ENCODE data around the gene FUT3. TPM values are rescaled to one million over a fixed set of nuclear protein-coding genes. Genes with fewer than 3 reads are reported as not detected.
"Not testable (repeated sequence)": the region's sequence is repeated elsewhere in the genome, so short reads cannot be mapped to it uniquely, and the experiment has no call there.

Gene FUT3
- total RNA-seq, 1 donor from 2014 or later, result not detected

DNA sequence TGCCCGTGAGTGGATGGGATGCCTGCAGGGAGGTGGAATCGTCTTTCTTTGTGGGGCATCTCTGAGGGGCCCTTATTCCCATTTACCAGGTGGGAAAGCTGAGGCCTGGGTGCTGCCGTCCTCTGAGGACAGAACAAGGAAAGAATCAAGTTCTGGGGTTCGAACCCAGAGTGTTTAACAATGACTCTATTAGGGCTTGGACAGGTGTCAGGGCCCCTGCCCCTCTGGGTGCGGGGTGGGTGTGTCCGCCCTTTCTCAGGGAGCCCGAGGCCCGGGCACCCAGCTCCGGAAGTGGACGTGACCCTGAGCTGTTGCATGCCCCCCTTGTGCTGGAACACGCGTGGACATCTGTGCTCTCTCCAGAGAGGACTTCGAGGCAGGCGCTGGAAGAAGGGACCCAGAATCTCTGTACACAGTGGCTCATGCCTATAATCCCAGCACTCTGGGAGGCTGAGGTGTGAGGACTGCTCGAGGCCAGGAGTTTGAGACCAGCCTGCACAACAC is 41.6 kb upstream of the FUT3 start:
- TF ChIP-seq, protein P1, sequence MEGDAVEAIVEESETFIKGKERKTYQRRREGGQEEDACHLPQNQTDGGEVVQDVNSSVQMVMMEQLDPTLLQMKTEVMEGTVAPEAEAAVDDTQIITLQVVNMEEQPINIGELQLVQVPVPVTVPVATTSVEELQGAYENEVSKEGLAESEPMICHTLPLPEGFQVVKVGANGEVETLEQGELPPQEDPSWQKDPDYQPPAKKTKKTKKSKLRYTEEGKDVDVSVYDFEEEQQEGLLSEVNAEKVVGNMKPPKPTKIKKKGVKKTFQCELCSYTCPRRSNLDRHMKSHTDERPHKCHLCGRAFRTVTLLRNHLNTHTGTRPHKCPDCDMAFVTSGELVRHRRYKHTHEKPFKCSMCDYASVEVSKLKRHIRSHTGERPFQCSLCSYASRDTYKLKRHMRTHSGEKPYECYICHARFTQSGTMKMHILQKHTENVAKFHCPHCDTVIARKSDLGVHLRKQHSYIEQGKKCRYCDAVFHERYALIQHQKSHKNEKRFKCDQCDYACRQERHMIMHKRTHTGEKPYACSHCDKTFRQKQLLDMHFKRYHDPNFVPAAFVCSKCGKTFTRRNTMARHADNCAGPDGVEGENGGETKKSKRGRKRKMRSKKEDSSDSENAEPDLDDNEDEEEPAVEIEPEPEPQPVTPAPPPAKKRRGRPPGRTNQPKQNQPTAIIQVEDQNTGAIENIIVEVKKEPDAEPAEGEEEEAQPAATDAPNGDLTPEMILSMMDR (IDR thresholded peaks at IDR 0.05), result no peak
- no peak for DNase-seq (ENCODE audit: low spot score in 2 of 2)
- no peak overlapping the region for H3K27ac ChIP-seq
- no peaks in the 10 kb centered on the region for H3K27me3 ChIP-seq
- peaks cover 19% of the 10 kb centered on the region in 2 donors for H3K36me3 ChIP-seq
- intact Hi-C loops (cut with DNase I), result no loop called here
- peaks cover 8 to 27% of the 10 kb centered on the region in 2 donors for H3K4me1 ChIP-seq
- no peak overlapping the region for H3K4me3 ChIP-seq
- no peaks in the 10 kb centered on the region for H3K9me3 ChIP-seq

GRCh38 chr19:5891938-5892771 is 40.9 kb upstream of the FUT3 start:
- TF ChIP-seq, protein P1 (IDR thresholded peaks at IDR 0.05), result peak in 2 of 3 experiments; percentile 42 to 51
- DNase-seq (ENCODE audit: low spot score in 2 of 2), result no peak
- Histone ChIP-seq H3K9me3 (no peaks in the 10 kb centered on the region), H3K4me1 (peaks cover 8 to 27% of the 10 kb centered on the region in 2 donors), H3K4me3 (no peak overlapping the region), H3K27me3 (no peaks in the 10 kb centered on the region), H3K36me3 (peaks cover 19% of the 10 kb centered on the region in 2 donors), H3K27ac (no peak overlapping the region)
- intact Hi-C loops (cut with DNase I), result no loop called here

DNA sequence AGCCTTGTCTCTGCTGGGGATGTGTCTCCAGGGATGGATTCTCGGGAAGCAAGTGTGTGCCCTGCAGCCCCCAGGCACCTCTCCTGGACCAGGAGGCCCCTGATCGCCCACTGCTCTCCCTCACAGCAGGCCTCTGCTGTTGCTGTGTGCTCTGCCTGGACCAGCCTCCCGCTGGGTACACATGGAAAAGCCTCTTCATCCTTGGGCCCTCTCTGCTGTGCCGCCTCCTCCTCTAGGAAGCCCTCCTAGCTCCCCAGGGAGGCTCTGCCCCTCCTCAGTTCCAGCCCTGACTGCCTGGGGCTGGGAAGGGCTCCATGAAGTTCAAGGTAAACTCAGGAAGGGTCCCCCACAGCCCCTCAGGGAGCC is 40.3 kb upstream of the FUT3 start:
- peaks cover 13 to 16% of the 10 kb centered on the region in 2 donors for H3K36me3 ChIP-seq
- no peak overlapping the region for H3K27ac ChIP-seq
- TF ChIP-seq, protein P1 (IDR thresholded peaks at IDR 0.05), result no peak
- H3K9me3 ChIP-seq, result no peaks in the 10 kb centered on the region
- intact Hi-C loops (cut with DNase I), result no loop called here
- no peak overlapping the region for H3K4me3 ChIP-seq
- H3K27me3 ChIP-seq, result no peaks in the 10 kb centered on the region
- H3K4me1 ChIP-seq, result peaks cover 8 to 27% of the 10 kb centered on the region in 2 donors
- no peak for DNase-seq (ENCODE audit: low spot score in 2 of 2)

GRCh38 chr19:5890099-5890498 is 38.9 kb upstream of the FUT3 start:
- H3K27me3 ChIP-seq, result no peaks in the 10 kb centered on the region
- no peak overlapping the region for H3K4me3 ChIP-seq
- H3K4me1 ChIP-seq, result peaks cover 8 to 23% of the 10 kb centered on the region in 2 donors
- H3K27ac ChIP-seq, result no peak overlapping the region
- no peak for DNase-seq (ENCODE audit: low spot score in 2 of 2)
- TF ChIP-seq, protein P1 (IDR thresholded peaks at IDR 0.05), result no peak
- H3K36me3 ChIP-seq, result peaks cover 0 to 2% of the 10 kb centered on the region in 2 donors
- H3K9me3 ChIP-seq, result no peaks in the 10 kb centered on the region
- intact Hi-C loops (cut with DNase I), result no loop called here

DNA sequence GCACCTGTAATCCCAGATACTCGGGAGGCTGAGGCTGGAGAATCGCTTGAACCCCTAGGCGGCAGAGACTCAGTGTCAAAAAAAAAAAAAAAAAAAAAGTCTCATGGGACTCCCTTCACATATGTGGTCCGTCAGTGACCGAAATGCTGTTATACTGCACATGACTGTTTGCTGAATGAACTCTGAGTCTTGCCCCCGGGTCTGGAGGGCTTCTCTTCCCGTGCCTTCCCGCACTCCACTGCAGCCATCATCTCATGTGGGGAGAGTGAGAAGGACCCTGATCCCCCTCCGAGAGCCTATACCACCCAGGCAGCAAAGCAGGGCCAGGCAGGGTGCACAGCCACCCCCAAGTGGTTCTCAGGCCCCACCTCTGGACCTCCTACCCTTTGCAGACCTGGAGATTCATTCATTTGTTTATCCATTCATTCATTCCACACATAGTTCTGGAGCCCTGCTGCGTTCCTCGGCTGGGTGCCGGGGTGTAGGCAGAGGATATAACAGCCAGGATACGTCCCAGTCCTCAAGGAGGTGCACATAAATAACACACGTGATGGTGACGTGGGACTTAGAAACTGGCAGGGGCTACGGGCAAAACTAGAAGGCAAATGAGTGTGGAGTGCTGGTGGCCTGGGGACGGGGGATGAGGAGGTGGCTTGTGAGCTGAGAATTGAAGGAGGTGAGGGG is 38.2 kb upstream of the FUT3 start:
- Histone ChIP-seq H3K4me3 (no peak overlapping the region), H3K27me3 (no peaks in the 10 kb centered on the region), H3K27ac (no peak overlapping the region), H3K4me1 (peaks cover 2 to 16% of the 10 kb centered on the region in 2 donors), H3K9me3 (no peaks in the 10 kb centered on the region), H3K36me3 (no peaks in the 10 kb centered on the region)
- no peak for DNase-seq (ENCODE audit: low spot score in 2 of 2)
- intact Hi-C loops (cut with DNase I), result no loop called here
- TF ChIP-seq, protein P1 (IDR thresholded peaks at IDR 0.05), result no peak

GRCh38 chr19:5884065-5884811 is 33.0 kb upstream of the FUT3 start:
- H3K4me3 ChIP-seq; H3K36me3 ChIP-seq; intact Hi-C loops (cut with DNase I); H3K27me3 ChIP-seq; H3K4me1 ChIP-seq; DNase-seq (ENCODE audit: low spot score in 2 of 2); H3K9me3 ChIP-seq; H3K27ac ChIP-seq: not testable (repeated sequence)

- H3K27ac ChIP-seq; H3K4me3 ChIP-seq; H3K36me3 ChIP-seq; DNase-seq (ENCODE audit: low spot score in 2 of 2); intact Hi-C loops (cut with DNase I); H3K9me3 ChIP-seq; H3K27me3 ChIP-seq; H3K4me1 ChIP-seq: not testable (repeated sequence)
These were observed 32.1 kb upstream of the FUT3 start for GRCh38 chr19:5883157-5883873.

Data from ascending aorta (tissue), 2 donors.